ENCODE data around the gene PPP2R5A.

The PPP2R5A gene

GRCh38 chr1:212284744-212285684 is at the start of gene PPP2R5A:
PPP2R5A (plus strand) TSS chr1:212285410; CDS start chr1:212286111, 701 bp downstream.
- DNase-seq: peak; percentile 85 to 98

DNA sequence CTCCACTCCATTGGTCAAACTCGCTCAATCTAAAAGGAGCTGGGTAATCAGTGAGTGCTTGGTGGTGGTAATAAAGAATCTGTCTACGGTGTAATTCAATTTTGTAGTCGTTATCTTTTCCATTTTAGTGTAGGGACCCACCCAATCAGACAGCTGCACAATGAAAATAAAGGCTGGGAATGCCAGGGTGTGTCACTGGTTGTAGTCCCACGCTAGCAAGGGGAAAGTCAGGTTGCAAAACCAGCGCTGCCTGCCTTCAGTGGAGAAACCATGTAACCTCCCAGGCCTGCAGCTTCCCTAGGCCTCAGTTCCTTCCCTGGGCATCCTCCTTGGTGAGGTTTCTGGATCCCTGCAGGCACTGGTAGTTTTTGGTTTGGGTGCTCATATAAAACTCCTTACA is 49.4 kb upstream of the PPP2R5A start:
- DNase-seq: no peak

DNA sequence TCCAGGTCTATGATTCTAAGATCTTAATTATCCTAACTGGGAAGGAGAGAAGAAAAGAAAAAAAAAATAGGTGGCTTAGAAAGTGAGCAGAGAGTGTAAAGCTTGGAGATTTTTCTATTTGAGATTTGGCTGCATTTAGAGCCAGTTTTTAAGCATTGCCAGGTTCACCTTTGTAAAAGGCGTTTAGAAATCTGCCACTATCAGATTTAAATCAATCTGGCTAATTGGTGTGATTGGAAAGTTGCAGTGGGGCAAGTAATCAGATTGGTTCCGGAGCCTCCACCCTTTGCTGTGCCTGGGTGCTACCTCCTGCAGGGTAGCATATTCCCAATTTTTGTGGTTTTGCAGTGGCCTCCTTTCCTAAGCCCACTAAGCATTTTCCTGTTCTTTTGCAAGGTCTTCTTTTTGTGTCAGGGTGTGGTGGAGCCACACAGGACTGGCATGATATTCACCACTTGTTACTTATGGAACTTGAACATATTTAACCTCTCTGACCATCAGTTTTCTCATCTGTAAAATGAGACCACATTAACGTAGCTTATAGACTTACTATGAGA is 48.5 kb upstream of the PPP2R5A start:
- no peak for DNase-seq

GRCh38 chr1:212237651-212238050 is 47.6 kb upstream of the PPP2R5A start:
- DNase-seq: no peak

DNA sequence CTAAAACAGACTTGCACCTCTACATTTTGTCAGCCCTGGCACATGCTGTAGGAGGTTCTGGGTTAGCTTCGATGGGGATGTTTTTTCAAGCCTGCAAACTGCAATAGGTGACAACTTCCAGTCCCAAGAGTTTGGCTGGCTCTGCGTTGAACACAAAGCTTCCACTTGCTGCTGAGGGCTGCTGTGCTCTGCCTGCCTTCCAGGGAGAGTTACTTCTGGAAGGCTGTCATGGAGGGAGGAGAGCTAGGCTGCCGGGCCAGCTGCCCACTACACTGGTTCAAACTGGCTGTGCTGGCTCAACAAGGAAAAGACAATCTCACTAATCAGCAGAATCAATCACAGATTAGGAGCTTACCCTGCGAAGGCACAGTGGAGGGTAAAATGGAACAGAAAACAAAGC is 46.7 kb upstream of the PPP2R5A start:
- DNase-seq: no peak

DNA sequence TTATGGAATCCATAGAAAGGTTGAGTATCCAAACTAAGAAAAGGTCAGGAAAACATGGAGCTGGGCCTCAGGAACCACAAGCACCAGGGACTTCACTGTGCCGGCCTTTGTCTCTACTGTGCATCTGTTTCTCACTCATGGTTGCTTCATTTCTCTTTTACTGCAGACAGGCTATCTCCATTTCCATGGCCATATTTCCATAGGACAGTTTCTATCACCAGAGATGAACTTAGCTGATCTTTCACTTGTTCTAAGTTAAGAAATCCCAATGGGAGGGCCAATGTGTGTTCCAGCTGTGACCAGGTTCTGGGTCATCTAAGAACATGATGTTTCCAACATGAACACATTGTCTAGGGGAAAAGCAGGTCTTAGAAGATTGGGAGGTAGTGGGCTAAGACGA is 43.7 kb upstream of the PPP2R5A start:
- DNase-seq: no peak

DNA sequence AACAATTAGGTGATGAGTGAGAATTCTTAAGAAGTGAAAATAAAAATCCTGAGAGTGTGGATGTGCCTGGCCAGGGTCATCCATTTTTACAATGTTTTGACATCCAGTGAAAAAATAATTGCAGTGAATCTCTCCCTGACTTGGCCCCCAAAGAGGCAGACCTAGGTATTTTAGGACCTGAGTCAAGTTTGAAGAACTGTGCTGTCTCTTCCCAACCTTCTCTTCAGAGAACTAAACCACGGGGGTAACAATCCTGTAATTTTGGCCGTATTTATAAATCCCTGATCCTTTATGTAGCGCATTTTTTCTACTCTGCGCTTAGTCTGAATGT is 43.3 kb upstream of the PPP2R5A start:
- DNase-seq: no peak

DNA sequence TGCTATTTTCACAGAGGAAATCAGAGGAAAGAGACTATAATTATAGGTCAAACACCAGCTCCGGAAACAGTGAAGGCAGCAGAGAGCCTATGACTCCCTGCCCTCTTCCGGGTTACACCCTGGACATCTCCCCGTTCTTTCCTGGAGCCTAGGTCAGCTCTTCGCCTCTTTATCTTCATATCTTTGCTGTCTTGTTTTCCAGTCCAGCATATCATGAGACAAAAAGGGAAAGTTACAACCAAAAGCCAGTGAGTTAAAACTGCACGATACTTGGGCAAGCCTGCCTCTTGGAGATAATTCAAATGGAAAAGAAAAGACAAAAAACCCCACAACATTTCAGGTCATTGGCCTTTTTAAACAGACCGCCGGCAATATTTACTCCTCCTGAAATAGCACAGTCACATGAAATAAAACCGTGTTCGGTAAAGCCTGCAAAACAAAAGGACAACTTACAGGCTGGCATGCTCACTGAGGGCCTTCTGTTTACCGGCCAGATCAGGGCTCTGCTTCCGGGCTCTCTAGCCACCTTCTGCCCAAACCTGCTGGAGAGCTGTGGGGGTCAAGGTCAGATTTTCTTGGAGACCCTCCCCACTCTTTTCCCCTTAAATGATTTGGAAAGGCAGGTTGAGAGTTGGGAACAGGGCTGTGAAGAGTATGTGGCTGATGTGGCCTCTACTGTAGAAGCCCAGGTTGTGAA is 42.8 kb upstream of the PPP2R5A start:
- no peak for DNase-seq

DNA sequence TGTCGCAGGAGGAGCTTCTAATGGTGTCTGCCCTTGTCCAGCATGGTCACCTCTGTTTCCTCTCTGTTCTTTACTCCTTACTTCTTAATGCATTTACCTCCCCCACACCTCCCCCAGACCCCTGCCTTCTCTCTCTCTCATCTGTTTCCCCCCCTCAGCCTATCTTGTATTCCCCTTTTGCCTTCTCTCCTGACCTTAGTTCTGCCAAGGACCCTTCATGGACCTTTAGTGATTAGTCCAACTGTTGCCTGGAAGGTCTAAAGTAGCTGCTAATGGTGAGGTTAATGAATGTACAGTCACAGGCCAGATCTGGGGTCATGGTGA is 42.3 kb upstream of the PPP2R5A start:
- DNase-seq: no peak

DNA sequence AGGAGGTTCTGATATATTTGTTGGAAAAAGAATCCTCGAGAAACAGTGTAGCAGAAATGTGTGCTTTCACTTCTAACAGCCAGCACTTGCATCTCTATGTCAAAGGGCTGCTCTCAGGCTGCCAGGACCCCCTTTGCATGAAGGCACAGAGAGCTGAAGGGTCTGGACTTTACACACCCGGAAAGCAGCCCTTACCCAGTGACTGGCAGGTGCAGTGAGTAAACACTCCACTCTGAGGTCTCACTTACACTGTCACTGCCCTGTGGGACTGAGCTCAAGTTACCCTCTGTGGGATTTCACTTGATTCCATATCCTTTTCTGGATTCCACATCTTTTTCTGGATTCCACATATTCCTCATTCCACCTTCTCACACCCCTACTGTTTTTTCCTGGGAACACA is 40.8 kb upstream of the PPP2R5A start:
- no peak for DNase-seq

- DNase-seq: no peak
Measured at GRCh38 chr1:212247179-212247721, 38.0 kb upstream of the PPP2R5A start.

DNA sequence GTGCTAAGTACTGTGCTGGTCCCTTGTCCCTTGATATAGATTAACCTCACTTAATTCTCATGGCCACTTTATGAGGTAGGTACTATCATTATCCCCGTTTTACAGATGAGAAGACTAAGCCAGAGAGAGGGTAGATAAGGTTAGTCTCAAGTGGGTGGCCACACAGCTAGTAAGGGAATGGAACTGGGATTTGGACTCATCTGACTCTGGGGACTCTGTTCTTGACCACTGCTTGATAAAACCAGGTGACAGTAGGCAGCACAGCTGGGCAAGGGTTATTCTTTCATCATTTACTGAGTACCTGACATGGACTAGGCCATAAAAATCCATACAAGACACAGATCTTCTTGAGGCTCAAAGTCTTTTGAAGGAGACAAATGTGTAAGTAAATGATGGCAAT is 37.2 kb upstream of the PPP2R5A start:
- no peak for DNase-seq

DNA sequence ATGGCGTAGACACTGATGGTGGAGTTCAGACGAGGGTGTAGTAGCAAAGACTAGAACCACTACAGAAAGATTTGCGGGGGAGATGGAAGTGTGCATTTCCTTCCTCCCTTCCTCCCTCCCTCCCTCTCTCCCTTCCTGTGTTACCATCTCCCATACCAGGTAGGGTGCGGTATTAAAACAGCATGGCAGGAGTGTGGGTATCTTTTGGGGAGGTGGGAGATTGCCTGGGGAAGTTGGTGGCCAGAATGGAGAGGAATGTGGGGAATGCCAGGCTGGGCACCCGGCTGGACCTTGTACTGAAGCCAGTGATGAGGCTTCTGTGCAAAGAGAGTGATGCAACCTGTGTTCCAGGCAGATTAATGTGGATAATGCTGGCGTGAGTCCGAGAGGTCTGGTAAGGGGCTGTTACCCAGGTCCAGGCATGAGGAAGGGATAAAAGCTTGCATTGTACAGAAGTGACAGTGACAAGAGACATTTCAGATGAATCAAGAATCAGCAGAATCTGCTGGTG is 30.3 kb upstream of the PPP2R5A start:
- no peak for DNase-seq

DNA sequence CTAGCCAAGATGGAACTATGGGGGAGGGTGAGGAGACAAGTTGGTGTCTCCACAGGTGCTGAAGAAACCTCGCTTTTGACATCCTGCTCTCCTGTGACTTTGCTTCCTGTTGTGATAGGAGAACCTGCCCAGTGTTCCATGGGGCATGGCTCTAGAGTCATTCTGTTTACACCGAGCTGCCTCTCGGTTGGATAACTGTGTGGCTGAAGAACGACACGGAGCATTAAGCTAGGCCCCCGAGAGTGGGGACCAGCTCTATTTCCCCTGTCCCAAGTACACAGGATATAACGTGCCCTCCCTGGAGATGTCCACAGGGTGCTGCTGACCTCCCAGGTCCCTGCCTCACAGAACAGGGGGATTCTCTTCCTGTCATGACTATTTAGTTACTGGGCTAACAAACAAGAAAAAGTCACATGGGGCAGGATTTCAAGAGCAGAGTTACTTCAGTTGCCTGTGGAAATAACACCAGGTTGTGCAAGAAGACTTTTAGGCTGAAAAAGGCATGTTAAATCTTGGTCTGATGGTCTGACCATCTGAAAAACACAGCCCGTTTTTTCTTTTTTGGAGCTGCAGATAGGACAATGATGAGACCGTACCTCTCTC is 29.4 kb upstream of the PPP2R5A start:
- no peak for DNase-seq

DNA sequence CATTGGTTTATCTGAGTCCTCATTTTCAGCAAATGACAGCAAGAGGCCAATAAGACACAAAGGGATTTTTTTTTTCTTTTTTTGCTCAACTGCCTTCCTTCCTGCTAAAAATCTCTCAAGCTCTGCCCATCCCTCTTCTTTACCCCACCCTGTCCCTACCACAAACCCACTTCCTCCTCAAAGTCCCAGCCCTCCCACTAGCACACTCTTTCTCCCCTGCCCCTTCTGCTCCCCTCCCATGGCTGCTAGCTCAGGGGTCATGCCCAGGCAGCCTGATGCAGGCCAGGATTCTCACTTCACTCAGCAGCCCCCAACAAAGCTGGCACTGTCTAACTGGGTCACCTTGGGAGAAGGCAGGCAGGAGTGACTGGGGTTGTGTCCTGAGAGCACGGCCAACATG is 28.8 kb upstream of the PPP2R5A start:
- peak; percentile 19 to 90 for DNase-seq

- DNase-seq: no peak
Measured at GRCh38 chr1:212257157-212257556, 28.1 kb upstream of the PPP2R5A start.

DNA sequence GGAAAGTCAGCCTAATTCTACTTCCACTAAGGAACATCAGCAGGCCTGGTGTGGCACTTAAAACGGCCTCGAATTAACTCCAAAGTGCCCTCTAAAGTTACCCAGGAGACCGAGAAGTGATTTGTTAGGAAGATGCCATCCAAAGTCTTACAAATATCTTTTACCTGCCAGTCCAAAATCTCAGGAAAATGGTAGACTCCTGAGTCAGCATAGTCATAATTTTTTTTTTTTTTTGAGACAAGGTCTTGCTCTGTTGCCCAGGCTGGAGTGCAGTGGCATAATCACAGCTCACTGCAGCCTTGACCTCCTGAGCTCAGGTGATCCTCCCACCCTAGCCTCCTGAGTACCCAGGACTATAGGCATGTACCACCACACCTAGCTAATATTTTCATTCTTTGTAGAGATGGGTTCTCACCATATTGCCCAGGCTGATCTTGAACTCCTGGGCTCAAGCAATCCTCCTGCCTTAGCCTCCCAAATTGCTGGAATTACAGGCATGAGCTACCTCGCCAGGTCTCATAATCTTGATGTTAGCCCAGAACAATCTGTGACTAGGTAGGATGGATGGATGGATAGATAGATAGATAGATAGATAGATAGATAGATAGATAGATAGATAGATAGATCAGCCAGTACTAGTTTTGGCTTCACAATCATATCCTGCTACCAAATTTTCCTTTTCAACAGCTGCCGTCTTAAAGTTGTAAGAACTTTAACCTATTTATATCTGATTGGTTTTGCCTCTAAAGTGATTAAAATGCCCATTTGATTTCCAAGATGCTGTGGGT is 25.3 kb upstream of the PPP2R5A start:
- no peak for DNase-seq

DNA sequence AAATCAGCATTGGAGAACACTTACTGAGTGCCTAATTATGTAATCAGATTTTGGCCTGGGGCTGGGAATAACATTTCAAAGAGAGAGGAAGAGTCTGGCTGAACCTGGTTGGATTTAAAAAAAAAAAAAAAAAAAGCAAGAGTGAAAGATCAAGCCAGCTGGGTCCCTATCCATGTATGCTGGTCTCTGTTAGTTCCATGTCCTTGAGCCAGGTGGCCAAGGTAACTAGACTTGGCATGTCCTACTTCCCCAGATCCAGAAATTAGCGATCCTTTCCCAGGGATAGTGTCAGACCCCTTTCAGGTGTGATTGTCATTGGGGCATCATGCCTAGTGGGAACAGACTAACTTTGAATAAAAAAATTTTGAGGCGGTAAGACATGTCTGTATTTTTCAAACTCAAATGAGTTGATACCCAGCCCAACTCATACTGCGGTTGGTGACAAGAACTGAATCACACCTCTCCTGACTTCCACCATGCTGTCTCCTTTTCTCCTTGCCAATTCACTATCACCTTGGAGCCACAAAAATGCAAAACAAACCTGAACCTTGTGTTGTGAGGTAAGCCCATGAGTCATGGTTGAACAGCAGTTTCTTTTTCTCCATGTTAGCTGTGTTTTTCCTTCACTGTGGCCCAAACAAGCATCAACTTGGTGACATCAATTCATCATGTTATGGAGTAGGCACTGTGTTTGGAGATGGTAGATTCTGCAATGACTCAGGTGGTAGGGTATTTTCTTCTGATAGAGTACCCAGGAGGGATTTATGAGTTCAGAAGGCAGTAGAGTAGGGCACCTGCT is 24.5 kb upstream of the PPP2R5A start:
- no peak for DNase-seq

GRCh38 chr1:212261361-212261929 is 23.8 kb upstream of the PPP2R5A start:
- DNase-seq: no peak

DNA sequence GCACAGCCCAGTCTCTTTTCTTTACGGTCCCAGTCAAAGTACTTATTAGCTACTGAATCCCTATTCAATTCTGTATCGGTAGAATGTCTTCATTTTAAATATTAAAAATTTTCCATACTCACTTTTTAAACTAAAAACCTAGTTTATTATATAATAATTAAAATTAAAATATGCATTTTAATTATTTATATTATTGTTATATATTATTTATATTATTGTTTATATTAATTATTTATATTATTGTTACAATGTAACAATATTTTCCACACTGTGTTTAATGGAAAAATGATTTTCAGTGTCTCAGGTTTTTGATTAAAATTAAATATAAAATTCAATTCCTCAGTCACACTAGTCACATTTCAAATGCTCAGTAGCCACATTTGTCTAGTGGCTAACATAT is 18.2 kb upstream of the PPP2R5A start:
- DNase-seq: no peak

GRCh38 chr1:212267460-212267859 is 17.8 kb upstream of the PPP2R5A start:
- no peak for DNase-seq

All from bone marrow (tissue), 2 donors.